Thyroid gland (tissue), 4 donors: ENCODE results near the gene GCH1.

Experiments used
- POLR2A ChIP-seq, 2 donors: fragments of 450-650 bp; IDR thresholded peaks; one replicate each; pipeline ENCODE4 v1.6.1; 2017; ENCODE audit warnings: antibody characterized with exemption in 2 of 2, mild to moderate bottlenecking in 2 of 2, moderate library complexity in 1 of 2
- TF ChIP-seq, protein P1 (sequence below), 6 experiments: fragments of 200-600 bp in 3 of 6; fragments of 450-650 bp in 3 of 6; sonication (generic) in 3 of 6; IDR thresholded peaks; one replicate each; pipeline ENCODE4 v1.5.1; 2016 to 2019; ENCODE audit warnings: antibody characterized with exemption in 6 of 6, mild to moderate bottlenecking in 2 of 6, inconsistent platforms in 1 of 6, moderate library complexity in 1 of 6

DNA sequence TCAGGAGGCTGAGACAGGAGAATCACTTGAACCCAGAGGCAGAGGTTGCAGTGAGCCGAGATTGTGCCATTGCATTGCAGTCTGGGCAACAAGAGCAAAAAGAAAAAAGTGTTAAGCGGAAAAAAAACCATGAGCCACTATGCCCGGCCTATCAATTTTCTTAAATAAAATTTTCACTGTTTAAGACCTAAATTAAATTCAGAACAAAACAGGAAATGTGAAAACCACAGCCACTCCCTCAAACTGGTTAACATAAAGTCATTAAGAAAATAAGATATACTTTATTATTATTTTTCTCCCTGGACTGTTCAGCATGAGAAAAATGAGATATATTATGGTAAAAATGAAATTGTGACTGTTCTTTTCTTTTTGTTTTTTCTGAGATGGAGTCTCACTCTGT lies 44.6 kb upstream of the GCH1 start:
- TF ChIP-seq, protein P1, sequence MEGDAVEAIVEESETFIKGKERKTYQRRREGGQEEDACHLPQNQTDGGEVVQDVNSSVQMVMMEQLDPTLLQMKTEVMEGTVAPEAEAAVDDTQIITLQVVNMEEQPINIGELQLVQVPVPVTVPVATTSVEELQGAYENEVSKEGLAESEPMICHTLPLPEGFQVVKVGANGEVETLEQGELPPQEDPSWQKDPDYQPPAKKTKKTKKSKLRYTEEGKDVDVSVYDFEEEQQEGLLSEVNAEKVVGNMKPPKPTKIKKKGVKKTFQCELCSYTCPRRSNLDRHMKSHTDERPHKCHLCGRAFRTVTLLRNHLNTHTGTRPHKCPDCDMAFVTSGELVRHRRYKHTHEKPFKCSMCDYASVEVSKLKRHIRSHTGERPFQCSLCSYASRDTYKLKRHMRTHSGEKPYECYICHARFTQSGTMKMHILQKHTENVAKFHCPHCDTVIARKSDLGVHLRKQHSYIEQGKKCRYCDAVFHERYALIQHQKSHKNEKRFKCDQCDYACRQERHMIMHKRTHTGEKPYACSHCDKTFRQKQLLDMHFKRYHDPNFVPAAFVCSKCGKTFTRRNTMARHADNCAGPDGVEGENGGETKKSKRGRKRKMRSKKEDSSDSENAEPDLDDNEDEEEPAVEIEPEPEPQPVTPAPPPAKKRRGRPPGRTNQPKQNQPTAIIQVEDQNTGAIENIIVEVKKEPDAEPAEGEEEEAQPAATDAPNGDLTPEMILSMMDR (IDR thresholded peaks at IDR 0.05): no peak
- TF ChIP-seq POLR2A (IDR thresholded peaks at IDR 0.05): no peak
